Loucy (cell line): Measurements from ENCODE around the gene POPDC3.

Source experiments
- H2AFZ ChIP-seq: fragments of 200-600 bp; sonication (generic); 2 replicates; pipeline ENCODE4 v1.6.0; 2016; ENCODE audit warnings: antibody characterized with exemption, mild to moderate bottlenecking, low read length, moderate library complexity
- H3F3A ChIP-seq: fragments of 200-600 bp; 2 replicates; pipeline ENCODE4 v1.6.0; 2016; ENCODE audit warnings: antibody characterized with exemption, low read depth, mild to moderate bottlenecking
- H3K27me3 ChIP-seq: fragments of 200-600 bp; sonication (generic); 2 replicates; pipeline ENCODE4 v1.6.1; 2014; ENCODE audit warnings: low read length, mild to moderate bottlenecking; ENCODE audit not compliant: insufficient read depth, poor library complexity, severe bottlenecking
- H3K36me3 ChIP-seq: fragments of 200-600 bp; sonication (generic); 2 replicates; pipeline ENCODE4 v1.6.1; 2016; ENCODE audit warnings: low read length; ENCODE audit not compliant: insufficient read depth
- H3K4me1 ChIP-seq: fragments of 200-600 bp; sonication (generic); 2 replicates; pipeline ENCODE4 v1.5.1; 2014; ENCODE audit warnings: low read length, mild to moderate bottlenecking; ENCODE audit not compliant: insufficient read depth, poor library complexity, severe bottlenecking
- H3K4me2 ChIP-seq: fragments of 200-600 bp; sonication (generic); 2 replicates; pipeline ENCODE4 v1.6.0; 2014; ENCODE audit warnings: antibody characterized with exemption, low read length, low read depth, mild to moderate bottlenecking; ENCODE audit not compliant: poor library complexity, severe bottlenecking
- H3K4me3 ChIP-seq: fragments of 200-600 bp; sonication (generic); 2 replicates; pipeline ENCODE4 v1.5.1; 2014; ENCODE audit warnings: low read length, mild to moderate bottlenecking, mixed read lengths; ENCODE audit not compliant: poor library complexity, severe bottlenecking
- H3K79me2 ChIP-seq: fragments of 200-600 bp; sonication (generic); 2 replicates; pipeline ENCODE4 v1.6.1; 2014; ENCODE audit warnings: low read length; ENCODE audit not compliant: insufficient read depth
- H3K9ac ChIP-seq: fragments of 200-600 bp; sonication (generic); 2 replicates; pipeline ENCODE4 v1.6.0; 2014; ENCODE audit warnings: mild to moderate bottlenecking, low read depth, low read length, moderate library complexity; ENCODE audit not compliant: poor library complexity, severe bottlenecking
- H3K9me2 ChIP-seq: fragments of 200-600 bp; sonication (generic); replicated peaks from 2 replicates; pipeline ENCODE4 v1.6.1; 2016; ENCODE audit warnings: low read depth, low read length, mixed read lengths
- H3K9me3 ChIP-seq: fragments of 200-600 bp; sonication (generic); 2 replicates; pipeline ENCODE4 v1.6.1; 2014; ENCODE audit warnings: mild to moderate bottlenecking, antibody characterized with exemption, low read length, low read depth; ENCODE audit not compliant: insufficient read depth
- H4K20me1 ChIP-seq: fragments of 200-600 bp; sonication (generic); 2 replicates; pipeline ENCODE4 v1.6.0; 2014; ENCODE audit warnings: antibody characterized with exemption, low read length, mild to moderate bottlenecking; ENCODE audit not compliant: insufficient read depth, poor library complexity, severe bottlenecking
- EZH2phosphoT487 ChIP-seq: fragments of 200-600 bp; IDR thresholded peaks from 2 replicates; pipeline ENCODE4 v1.6.1; 2018; ENCODE audit warnings: antibody characterized with exemption, mild to moderate bottlenecking, moderate library complexity, borderline replicate concordance
- TF ChIP-seq, protein P1 (sequence below): fragments of 200-600 bp; sonication (generic); conservative IDR thresholded peaks from 2 replicates; pipeline ENCODE4 v1.5.1; 2014; ENCODE audit warnings: mild to moderate bottlenecking, antibody characterized with exemption, low read length

The POPDC3 gene

GRCh38 chr6:105199711-105200110 lies 19.9 kb upstream of the POPDC3 start:
- no peak for TF ChIP-seq EZH2phosphoT487
- TF ChIP-seq, protein P1, sequence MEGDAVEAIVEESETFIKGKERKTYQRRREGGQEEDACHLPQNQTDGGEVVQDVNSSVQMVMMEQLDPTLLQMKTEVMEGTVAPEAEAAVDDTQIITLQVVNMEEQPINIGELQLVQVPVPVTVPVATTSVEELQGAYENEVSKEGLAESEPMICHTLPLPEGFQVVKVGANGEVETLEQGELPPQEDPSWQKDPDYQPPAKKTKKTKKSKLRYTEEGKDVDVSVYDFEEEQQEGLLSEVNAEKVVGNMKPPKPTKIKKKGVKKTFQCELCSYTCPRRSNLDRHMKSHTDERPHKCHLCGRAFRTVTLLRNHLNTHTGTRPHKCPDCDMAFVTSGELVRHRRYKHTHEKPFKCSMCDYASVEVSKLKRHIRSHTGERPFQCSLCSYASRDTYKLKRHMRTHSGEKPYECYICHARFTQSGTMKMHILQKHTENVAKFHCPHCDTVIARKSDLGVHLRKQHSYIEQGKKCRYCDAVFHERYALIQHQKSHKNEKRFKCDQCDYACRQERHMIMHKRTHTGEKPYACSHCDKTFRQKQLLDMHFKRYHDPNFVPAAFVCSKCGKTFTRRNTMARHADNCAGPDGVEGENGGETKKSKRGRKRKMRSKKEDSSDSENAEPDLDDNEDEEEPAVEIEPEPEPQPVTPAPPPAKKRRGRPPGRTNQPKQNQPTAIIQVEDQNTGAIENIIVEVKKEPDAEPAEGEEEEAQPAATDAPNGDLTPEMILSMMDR = no peak
- Histone ChIP-seq H3K9me3 (no peaks in the 10 kb centered on the region), H3K9me2 (no peaks in the 10 kb centered on the region)

GRCh38 chr6:105196076-105196475 lies 16.3 kb upstream of the POPDC3 start:
- H3K9me3 ChIP-seq = no peaks in the 10 kb centered on the region
- no peak overlapping the region for H2AFZ ChIP-seq
- no peaks in the 10 kb centered on the region for H3K79me2 ChIP-seq
- no peaks in the 10 kb centered on the region for H3K27me3 ChIP-seq
- no peaks in the 10 kb centered on the region for H3K4me1 ChIP-seq
- H4K20me1 ChIP-seq = no peaks in the 10 kb centered on the region
- H3K4me3 ChIP-seq = no peak overlapping the region
- no peaks in the 10 kb centered on the region for H3F3A ChIP-seq
- no peak overlapping the region for H3K4me2 ChIP-seq
- H3K9ac ChIP-seq = no peak overlapping the region
- H3K36me3 ChIP-seq = no peaks in the 10 kb centered on the region
- TF ChIP-seq EZH2phosphoT487 = no peak
- TF ChIP-seq, protein P1 = no peak
- no peaks in the 10 kb centered on the region for H3K9me2 ChIP-seq

More at GRCh38 chr6:105199711-105200110, 19.9 kb upstream of the POPDC3 start:
- Histone ChIP-seq H3K27me3 (no peaks in the 10 kb centered on the region), H3K79me2 (no peaks in the 10 kb centered on the region), H3K4me1 (no peaks in the 10 kb centered on the region), H3K36me3 (no peaks in the 10 kb centered on the region), H3K4me3 (no peak overlapping the region), H3F3A (no peaks in the 10 kb centered on the region), H3K4me2 (no peak overlapping the region), H4K20me1 (no peaks in the 10 kb centered on the region), H3K9ac (no peak overlapping the region), H2AFZ (no peak overlapping the region)

GRCh38 chr6:105194591-105194990 lies 14.8 kb upstream of the POPDC3 start:
- no peaks in the 10 kb centered on the region for H3K79me2 ChIP-seq
- H3F3A ChIP-seq = no peaks in the 10 kb centered on the region
- H3K9me2 ChIP-seq = no peaks in the 10 kb centered on the region
- H3K36me3 ChIP-seq = no peaks in the 10 kb centered on the region
- no peaks in the 10 kb centered on the region for H3K4me1 ChIP-seq
- H2AFZ ChIP-seq = no peak overlapping the region
- H3K4me3 ChIP-seq = no peak overlapping the region
- H3K9ac ChIP-seq = no peak overlapping the region
- TF ChIP-seq, protein P1 = no peak
- TF ChIP-seq EZH2phosphoT487 = no peak
- no peak overlapping the region for H3K4me2 ChIP-seq
- H3K9me3 ChIP-seq = no peaks in the 10 kb centered on the region
- H3K27me3 ChIP-seq = no peaks in the 10 kb centered on the region
- no peaks in the 10 kb centered on the region for H4K20me1 ChIP-seq
